Panc1 (cell line): ENCODE results near the gene HSF2. TPM values are rescaled to one million over a fixed set of nuclear protein-coding genes. Genes with fewer than 3 reads are reported as not detected.

Experiments
- ATAC-seq: fragments of 200-7000 bp; cut with Tn5 transposase; 2 replicates; pipeline ENCODE4 v1.9.1; 2020; ENCODE audit warnings: mild to moderate bottlenecking, moderate library complexity
- BruUV-seq: library from RNA; stranded (reverse); fragments of 400-500 nt; replicated peaks from 2 replicates; lab custom pipeline; 2021; lab: Mats Ljungman, UMichigan
- CTCF ChIA-PET: fragments of 300-600 bp; sonication (Branson Sonifier 250); formaldehyde crosslinking; loops from one replicate; lab custom pipeline; 2022; ENCODE audit warnings: antibody characterized with exemption; lab: Charles Lee
- POLR2A ChIA-PET: fragments of 300-600 bp; sonication (Branson Sonifier 250); formaldehyde crosslinking; loops from one replicate; lab custom pipeline; 2022; ENCODE audit warnings: antibody characterized with exemption; lab: Charles Lee
- DNase-seq: peaks from one replicate; pipeline ENCODE4 v3.0.0-alpha.2; 2010; ENCODE audit warnings: low read depth, low spot score
- H3K27ac ChIP-seq: 2 replicates; pipeline ENCODE4 v1.5.1; 2011; ENCODE audit warnings: mild to moderate bottlenecking, low read length, inconsistent platforms
- H3K27me3 ChIP-seq: fragments of 200-500 bp; sonication (Bioruptor generic); 2 replicates; pipeline ENCODE4 v1.6.0; 2014; ENCODE audit warnings: low read length, inconsistent platforms; ENCODE audit not compliant: control insufficient read depth, insufficient read depth
- H3K36me3 ChIP-seq: fragments of 200-500 bp; sonication (Bioruptor generic); 2 replicates; pipeline ENCODE4 v1.5.1; 2014; ENCODE audit warnings: inconsistent platforms, mild to moderate bottlenecking, low read length, moderate library complexity; ENCODE audit not compliant: control insufficient read depth, insufficient read depth
- H3K4me1 ChIP-seq: 2 replicates; pipeline ENCODE4 v1.5.1; 2011; ENCODE audit warnings: inconsistent platforms, mild to moderate bottlenecking, low read length, moderate library complexity; ENCODE audit not compliant: control insufficient read depth, insufficient read depth
- H3K4me3 ChIP-seq, 2 experiments: 2 replicates each; pipeline ENCODE4 v1.5.1; 2011 to 2012; ENCODE audit warnings: low read depth in 2 of 2, low read length in 2 of 2, mild to moderate bottlenecking in 2 of 2, inconsistent platforms in 1 of 2, moderate library complexity in 1 of 2
- H3K9me3 ChIP-seq: fragments of 200-500 bp; sonication (Bioruptor generic); 2 replicates; pipeline ENCODE4 v1.5.1; 2014; ENCODE audit warnings: low read depth, mild to moderate bottlenecking, inconsistent platforms, low read length, moderate library complexity; ENCODE audit not compliant: control insufficient read depth, insufficient read depth
- CTCF ChIP-seq: fragments of 450-650 bp; IDR thresholded peaks from 2 replicates; pipeline ENCODE4 v1.5.1; 2017; ENCODE audit warnings: mild to moderate bottlenecking
- POLR2AphosphoS5 ChIP-seq: IDR thresholded peaks from 2 replicates; pipeline ENCODE4 v1.6.1; 2012; ENCODE audit warnings: mild to moderate bottlenecking, low read depth, low read length, moderate library complexity
- REST ChIP-seq, 2 experiments: IDR thresholded peaks; 2 replicates each; pipeline ENCODE4 v1.6.1; 2011 to 2012; ENCODE audit warnings: low read depth in 2 of 2, control low read depth in 1 of 2, low read length in 1 of 2, mild to moderate bottlenecking in 1 of 2, moderate library complexity in 1 of 2; ENCODE audit not compliant: insufficient read depth in 1 of 2
- SIN3A ChIP-seq: IDR thresholded peaks from 2 replicates; pipeline ENCODE4 v1.6.1; 2012; ENCODE audit warnings: low read depth, mild to moderate bottlenecking, low read length, moderate library complexity, borderline replicate concordance; ENCODE audit not compliant: insufficient read depth
- TCF7L2 ChIP-seq: IDR thresholded peaks from 2 replicates; pipeline ENCODE4 v1.6.1; 2011; ENCODE audit warnings: mild to moderate bottlenecking, low read depth, low read length, inconsistent platforms
- in situ Hi-C: cut with HindIII; loops from 2 replicates; pipeline ENCODE4 v1.10.0; 2016; ENCODE audit warnings: low sequenced_read_pairs, low pct_unique_long_range_greater_than_20kb
- intact Hi-C: fragments of 100-400 bp; cut with micrococcal nuclease; formaldehyde crosslinking; loops from one replicate; pipeline ENCODE4 v1.10.0; 2022; ENCODE audit not compliant: unreplicated experiment
- total RNA-seq: library from RNA; stranded (reverse); gene quantifications from one replicate; pipeline ENCODE4 v1.2.1, GENCODE V29; 2021; ENCODE audit not compliant: unreplicated experiment

The HSF2 gene
- total RNA-seq, 1 experiment from 2014 or later = 21.1 TPM

- CTCF ChIA-PET = no interaction called here
- in situ Hi-C loops = no loop called here
- H3K4me1 ChIP-seq = no peaks in the 10 kb centered on the region
- H3K9me3 ChIP-seq = no peaks in the 10 kb centered on the region
- no TSS peak for BruUV-seq
- TF ChIP-seq TCF7L2 (no peak), CTCF (no peak), SIN3A (no peak)
- H3K27me3 ChIP-seq = no peaks in the 10 kb centered on the region
- peaks cover 36% of the 10 kb centered on the region for H3K36me3 ChIP-seq
- POLR2A ChIA-PET = no interaction called here
- intact Hi-C loops = no loop called here
- DNase-seq (no peak), ATAC-seq (no peak)
- H3K27ac ChIP-seq = no peak overlapping the region
- H3K4me3 ChIP-seq = no peak overlapping the region
Measured at GRCh38 chr6:122422614-122423267, 23.3 kb downstream of the HSF2 start.

GRCh38 chr6:122423734-122424133, 24.3 kb downstream of the HSF2 start:
- intact Hi-C loops = no loop called here
- Histone ChIP-seq H3K4me1 (no peaks in the 10 kb centered on the region), H3K27ac (no peak overlapping the region), H3K27me3 (no peaks in the 10 kb centered on the region), H3K36me3 (peaks cover 36% of the 10 kb centered on the region), H3K4me3 (no peak overlapping the region), H3K9me3 (no peaks in the 10 kb centered on the region)
- DNase-seq = no peak
- no peak for ATAC-seq
- CTCF ChIA-PET = no interaction called here
- TF ChIP-seq TCF7L2 (no peak), CTCF (no peak)
- BruUV-seq = no TSS peak
- in situ Hi-C loops = no loop called here
- POLR2A ChIA-PET = no interaction called here

- peaks cover 24% of the 10 kb centered on the region for H3K36me3 ChIP-seq
- H3K27ac ChIP-seq = no peak overlapping the region
- in situ Hi-C loops = no loop called here
- H3K4me3 ChIP-seq = no peak overlapping the region
- BruUV-seq = no TSS peak
- TF ChIP-seq TCF7L2 = no peak
- no peak for TF ChIP-seq POLR2AphosphoS5
- no peak for TF ChIP-seq REST (IDR thresholded peaks at IDR 0.05; ENCODE audit: insufficient read depth in 1 of 2, low read depth in 2 of 2, low read length in 1 of 2)
- TF ChIP-seq SIN3A = no peak
- no peak for TF ChIP-seq CTCF
- intact Hi-C loops = no loop called here
- no peaks in the 10 kb centered on the region for H3K4me1 ChIP-seq
- DNase-seq (no peak), ATAC-seq (no peak)
- H3K27me3 ChIP-seq = no peaks in the 10 kb centered on the region
- CTCF ChIA-PET = no interaction called here
- POLR2A ChIA-PET = no interaction called here
- H3K9me3 ChIP-seq = no peaks in the 10 kb centered on the region
Measured at GRCh38 chr6:122426597-122426996, 27.1 kb downstream of the HSF2 start.
